SH-SY5Y (cell line): ENCODE measurements around the gene RUFY4.

Source experiments
- GATA2 ChIP-seq: IDR thresholded peaks from 2 replicates; pipeline ENCODE4 v1.6.1; 2011; ENCODE audit warnings: mild to moderate bottlenecking, low read depth, low read length
- GATA3 ChIP-seq: IDR thresholded peaks from 2 replicates; pipeline ENCODE4 v1.6.1; 2011; ENCODE audit warnings: low read depth, mild to moderate bottlenecking, low read length, moderate library complexity

The RUFY4 gene

GRCh38 chr2:218027426-218028188, 41.4 kb upstream of the RUFY4 start:
- TF ChIP-seq GATA2 = no peak
- no peak for TF ChIP-seq GATA3

GRCh38 chr2:218028189-218028495, 40.9 kb upstream of the RUFY4 start:
- no peak for TF ChIP-seq GATA3
- no peak for TF ChIP-seq GATA2

- TF ChIP-seq GATA3 (no peak), GATA2 (no peak)
These were observed 40.3 kb upstream of the RUFY4 start for GRCh38 chr2:218028562-218029348.

GRCh38 chr2:218029366-218030360, 39.4 kb upstream of the RUFY4 start:
- TF ChIP-seq GATA2 (no peak), GATA3 (no peak)

GRCh38 chr2:218030409-218031195, 38.5 kb upstream of the RUFY4 start:
- TF ChIP-seq GATA3 (no peak), GATA2 (no peak)

- TF ChIP-seq GATA3 (no peak), GATA2 (no peak)
These were observed 37.8 kb upstream of the RUFY4 start for GRCh38 chr2:218031261-218031660.

- no peak for TF ChIP-seq GATA3
These were observed 37.2 kb upstream of the RUFY4 start for GRCh38 chr2:218031771-218032257.

GRCh38 chr2:218032336-218033171, 36.5 kb upstream of the RUFY4 start:
- TF ChIP-seq GATA2 = peak; percentile 88
- TF ChIP-seq GATA3 = no peak

GRCh38 chr2:218033208-218033589, 35.9 kb upstream of the RUFY4 start:
- TF ChIP-seq GATA3 (no peak), GATA2 (no peak)

- TF ChIP-seq GATA2 (no peak), GATA3 (no peak)
These were observed 35.2 kb upstream of the RUFY4 start for GRCh38 chr2:218033590-218034496.

- TF ChIP-seq GATA2 = no peak
- no peak for TF ChIP-seq GATA3
These were observed 33.5 kb upstream of the RUFY4 start for GRCh38 chr2:218035463-218036100.
